K562 (cell line): ENCODE data around the gene INTS4. TPM values are rescaled to one million over a fixed set of nuclear protein-coding genes. Genes with fewer than 3 reads are reported as not detected.

Source experiments
- C11orf30 ChIP-seq: fragments of 450-650 bp; IDR thresholded peaks from 2 replicates; pipeline ENCODE4 v1.6.1; 2016; ENCODE audit warnings: low read depth, mild to moderate bottlenecking
- HINFP ChIP-seq: fragments of 450-650 bp; conservative IDR thresholded peaks from 2 replicates; pipeline ENCODE4 v1.6.1; 2016; ENCODE audit warnings: missing genetic modification characterization, low read depth, mild to moderate bottlenecking, control low read depth, missing compliant biosample characterization
- LEF1 ChIP-seq: fragments of 450-650 bp; IDR thresholded peaks from 2 replicates; pipeline ENCODE4 v1.6.1; 2016; ENCODE audit warnings: mild to moderate bottlenecking
- RBBP5 ChIP-seq: fragments of 200-600 bp; sonication (generic); IDR thresholded peaks from 2 replicates; pipeline ENCODE4 v1.6.1; 2012; ENCODE audit warnings: borderline replicate concordance, mild to moderate bottlenecking, low read length, control low read depth, inconsistent platforms; ENCODE audit not compliant: insufficient read depth, poor library complexity, severe bottlenecking
- RBM15 ChIP-seq: fragments of 200-400 bp; formaldehyde crosslinking; IDR thresholded peaks from 2 replicates; pipeline ENCODE4 v1.6.1; 2018; ENCODE audit warnings: mild to moderate bottlenecking, low read length, moderate library complexity; ENCODE audit not compliant: insufficient read depth
- STAT6 ChIP-seq: sonication (generic); formaldehyde crosslinking; IDR thresholded peaks from 2 replicates; pipeline ENCODE4 v1.8.1; 2023; ENCODE audit warnings: mild to moderate bottlenecking, missing genetic modification reagents
- ZFP91 ChIP-seq: sonication (generic); formaldehyde crosslinking; IDR thresholded peaks from 2 replicates; pipeline ENCODE4 v1.8.0; 2022; ENCODE audit warnings: mild to moderate bottlenecking, missing genetic modification reagents
- ZNF280A ChIP-seq: fragments of 450-650 bp; IDR thresholded peaks from 2 replicates; pipeline ENCODE4 v1.6.1; 2018; ENCODE audit warnings: mild to moderate bottlenecking, low read depth; ENCODE audit not compliant: partially characterized antibody
- ZNF282 ChIP-seq: sonication (generic); formaldehyde crosslinking; IDR thresholded peaks from 2 replicates; pipeline ENCODE4 v1.8.1; 2023; ENCODE audit warnings: missing genetic modification reagents
- polyA plus RNA-seq, 8 experiments: library from polyadenylated mRNA; depleted of rRNA in 4 of 8; stranded (reverse) in 5 of 8; unstranded in 3 of 8; fragments of >200 nt; fragmentation: Nextera tagmentation in 2 of 8; fragmentation: Illumina TruSeq in 1 of 8; extraction: Ambion mirVana in 2 of 8; extraction: Trizol in 1 of 8; gene quantifications; 2 replicates each; pipeline versions ENCODE4 v1.2.1 to v1.2.3, GENCODE V29; 2011 to 2014; ENCODE audit warnings: inconsistent platforms in 1 of 8, missing spikeins in 1 of 8
- total RNA-seq, 7 experiments: library from RNA; depleted of rRNA in 6 of 7; stranded (reverse); fragments of >200 nt in 6 of 7; fragmentation: Illumina TruSeq in 2 of 7; extraction: Trizol in 2 of 7; gene quantifications; 2 replicates each; pipeline versions ENCODE4 v1.2.1 to v1.2.3, GENCODE V29; 2011 to 2021; ENCODE audit warnings: low replicate concordance in 1 of 7
- TF ChIP-seq, protein P1 (sequence below): fragments of 250-450 bp; sonication (Bioruptor Pico); IDR thresholded peaks from 2 replicates; pipeline ENCODE4 v1.8.0; 2022; ENCODE audit warnings: inconsistent platforms, mild to moderate bottlenecking, moderate library complexity, borderline replicate concordance
- TF ChIP-seq, protein P2 (sequence below), 2 experiments: fragments of 450-650 bp; conservative IDR thresholded peaks; 2 replicates each; pipeline ENCODE4 v1.6.1; 2017; ENCODE audit warnings: mild to moderate bottlenecking in 2 of 2, moderate library complexity in 2 of 2
- TF ChIP-seq, protein P3 (sequence below): fragments of 250-450 bp; sonication (Bioruptor Pico); IDR thresholded peaks from 2 replicates; pipeline ENCODE4 v1.8.0; 2022; ENCODE audit warnings: moderate library complexity, mild to moderate bottlenecking, inconsistent platforms

Gene INTS4
- total and polyA plus RNA-seq, 9 of the 15 experiments (the other 6 are each of a cell fraction or from before 2014, with no cell fraction given), result 28.4 to 53.4 (median 44.5) TPM

DNA sequence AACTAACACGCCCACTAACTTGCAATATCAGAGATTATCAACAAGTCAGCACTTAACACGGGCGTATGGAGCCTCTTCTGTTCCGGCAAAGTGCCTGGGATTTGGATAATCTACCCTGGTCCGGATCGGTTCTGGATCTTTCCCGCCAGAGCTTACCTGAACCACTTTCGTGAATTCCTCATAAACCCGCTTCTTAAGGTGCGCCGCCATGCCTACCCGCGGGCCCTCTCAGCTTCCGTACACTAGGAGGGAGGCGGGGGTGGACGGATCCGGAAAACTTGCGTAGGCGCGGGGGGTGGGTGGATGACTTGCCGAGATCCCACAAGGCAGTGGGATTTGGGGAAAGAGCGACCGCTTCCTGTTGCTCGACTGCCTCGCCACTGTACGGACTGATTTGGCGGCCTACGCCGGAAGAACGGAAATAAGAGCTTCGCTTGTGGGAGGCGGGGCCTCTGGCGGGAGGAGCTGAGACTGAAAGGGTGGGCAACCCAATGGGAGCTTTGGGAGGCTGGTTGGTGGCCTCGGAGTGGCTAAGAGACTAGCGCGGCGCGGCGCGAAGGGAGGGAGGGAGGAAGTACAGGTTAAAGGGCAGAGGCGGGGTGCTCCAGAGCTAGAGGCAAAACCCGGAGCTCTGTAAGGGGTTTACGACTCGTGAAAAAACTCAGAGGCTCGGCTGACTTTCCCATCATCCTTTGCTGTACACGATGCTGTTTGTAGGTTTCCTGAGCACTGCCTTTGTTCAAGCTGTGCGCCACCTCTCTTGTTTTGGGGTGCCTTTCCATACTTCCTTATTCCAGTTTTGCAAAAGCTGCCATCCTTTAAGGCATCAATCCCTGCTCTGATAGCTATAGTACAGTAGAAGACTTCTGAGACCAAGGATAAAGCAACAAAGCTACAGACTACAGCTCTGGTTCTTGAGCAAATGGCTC, at the start of gene INTS4 (continued):
- TF ChIP-seq ZNF280A (no peak), ZFP91 (CRISPR knock-in tag) (no peak; the same call in 1 of the 2 replicates), HINFP (tag) (no peak), RBBP5 (peak; percentile 64), LEF1 (0 out of 2 replicates have a peak, but pooled peaks have one; percentile 11), STAT6 (CRISPR knock-in tag) (no peak), C11orf30 (peak; percentile 89), ZNF282 (CRISPR knock-in tag) (no peak), RBM15 (no peak)
- TF ChIP-seq, protein P1, sequence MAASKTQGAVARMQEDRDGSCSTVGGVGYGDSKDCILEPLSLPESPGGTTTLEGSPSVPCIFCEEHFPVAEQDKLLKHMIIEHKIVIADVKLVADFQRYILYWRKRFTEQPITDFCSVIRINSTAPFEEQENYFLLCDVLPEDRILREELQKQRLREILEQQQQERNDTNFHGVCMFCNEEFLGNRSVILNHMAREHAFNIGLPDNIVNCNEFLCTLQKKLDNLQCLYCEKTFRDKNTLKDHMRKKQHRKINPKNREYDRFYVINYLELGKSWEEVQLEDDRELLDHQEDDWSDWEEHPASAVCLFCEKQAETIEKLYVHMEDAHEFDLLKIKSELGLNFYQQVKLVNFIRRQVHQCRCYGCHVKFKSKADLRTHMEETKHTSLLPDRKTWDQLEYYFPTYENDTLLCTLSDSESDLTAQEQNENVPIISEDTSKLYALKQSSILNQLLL (CRISPR knock-in tag), result no peak
- TF ChIP-seq, protein P2, sequence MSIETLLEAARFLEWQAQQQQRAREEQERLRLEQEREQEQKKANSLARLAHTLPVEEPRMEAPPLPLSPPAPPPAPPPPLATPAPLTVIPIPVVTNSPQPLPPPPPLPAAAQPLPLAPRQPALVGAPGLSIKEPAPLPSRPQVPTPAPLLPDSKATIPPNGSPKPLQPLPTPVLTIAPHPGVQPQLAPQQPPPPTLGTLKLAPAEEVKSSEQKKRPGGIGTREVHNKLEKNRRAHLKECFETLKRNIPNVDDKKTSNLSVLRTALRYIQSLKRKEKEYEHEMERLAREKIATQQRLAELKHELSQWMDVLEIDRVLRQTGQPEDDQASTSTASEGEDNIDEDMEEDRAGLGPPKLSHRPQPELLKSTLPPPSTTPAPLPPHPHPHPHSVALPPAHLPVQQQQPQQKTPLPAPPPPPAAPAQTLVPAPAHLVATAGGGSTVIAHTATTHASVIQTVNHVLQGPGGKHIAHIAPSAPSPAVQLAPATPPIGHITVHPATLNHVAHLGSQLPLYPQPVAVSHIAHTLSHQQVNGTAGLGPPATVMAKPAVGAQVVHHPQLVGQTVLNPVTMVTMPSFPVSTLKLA (conservative IDR thresholded peaks at IDR 0.05), result peak; percentile 87 to 93
- TF ChIP-seq, protein P3, sequence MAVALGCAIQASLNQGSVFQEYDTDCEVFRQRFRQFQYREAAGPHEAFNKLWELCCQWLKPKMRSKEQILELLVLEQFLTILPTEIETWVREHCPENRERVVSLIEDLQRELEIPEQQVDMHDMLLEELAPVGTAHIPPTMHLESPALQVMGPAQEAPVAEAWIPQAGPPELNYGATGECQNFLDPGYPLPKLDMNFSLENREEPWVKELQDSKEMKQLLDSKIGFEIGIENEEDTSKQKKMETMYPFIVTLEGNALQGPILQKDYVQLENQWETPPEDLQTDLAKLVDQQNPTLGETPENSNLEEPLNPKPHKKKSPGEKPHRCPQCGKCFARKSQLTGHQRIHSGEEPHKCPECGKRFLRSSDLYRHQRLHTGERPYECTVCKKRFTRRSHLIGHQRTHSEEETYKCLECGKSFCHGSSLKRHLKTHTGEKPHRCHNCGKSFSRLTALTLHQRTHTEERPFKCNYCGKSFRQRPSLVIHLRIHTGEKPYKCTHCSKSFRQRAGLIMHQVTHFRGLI (CRISPR knock-in tag), result no peak
